SK-N-SH treated with all-trans-retinoic acid at 6 μM for 48 hours (cell line): Measurements from ENCODE around the gene FLT1.

Experiments used
- PPARA ChIP-seq: fragments of 250-450 bp; sonication (Bioruptor Pico); IDR thresholded peaks from 2 replicates; pipeline ENCODE4 v1.5.0; 2020; ENCODE audit warnings: mild to moderate bottlenecking, borderline replicate concordance
- RARB ChIP-seq: fragments of 250-450 bp; sonication (Bioruptor Pico); IDR thresholded peaks from 2 replicates; pipeline ENCODE4 v1.8.0; 2021; ENCODE audit warnings: mild to moderate bottlenecking, moderate library complexity
- ZFP3 ChIP-seq: fragments of 250-450 bp; sonication (Bioruptor Pico); IDR thresholded peaks from 2 replicates; pipeline ENCODE4 v1.5.0; 2020; ENCODE audit warnings: mild to moderate bottlenecking, moderate library complexity

- TF ChIP-seq RARB (CRISPR knock-in tag) (no peak), PPARA (CRISPR knock-in tag) (no peak), ZFP3 (CRISPR knock-in tag) (no peak)
Measured at GRCh38 chr13:28408235-28408848, 86.6 kb downstream of the FLT1 start.
